ENCODE measurements around the gene POF1B.
A peak's percentile ranks its signal among the peaks of the same experiment; 100 is the strongest.
"Not testable (repeated sequence)": the region's sequence is repeated elsewhere in the genome, so short reads cannot be mapped to it uniquely, and the experiment has no call there.

POF1B gene

GRCh38 chrX:85311348-85311747, 68.1 kb downstream of the POF1B start:
- H3K27ac Mint-ChIP-seq; H3K9me3 Mint-ChIP-seq; H3K4me1 Mint-ChIP-seq (ENCODE audit: low read depth); H3K27me3 Mint-ChIP-seq (ENCODE audit: low read depth); H3K4me3 Mint-ChIP-seq; H3K36me3 Mint-ChIP-seq (ENCODE audit: low read depth); DNase-seq (ENCODE audit: low spot score): not testable (repeated sequence)

- Mint-ChIP-seq H3K4me1 (ENCODE audit: low read depth) (no peaks in the 10 kb centered on the region), H3K36me3 (ENCODE audit: low read depth) (no peaks in the 10 kb centered on the region), H3K27me3 (ENCODE audit: low read depth) (no peaks in the 10 kb centered on the region), H3K9me3 (no peaks in the 10 kb centered on the region), H3K27ac (no peak overlapping the region), H3K4me3 (no peak overlapping the region)
- DNase-seq (ENCODE audit: low spot score): no peak
Observed at GRCh38 chrX:85309717-85310116, 69.7 kb downstream of the POF1B start.

GRCh38 chrX:85303544-85303943, 75.9 kb downstream of the POF1B start:
- H3K4me1 Mint-ChIP-seq (ENCODE audit: low read depth): no peaks in the 10 kb centered on the region
- no peaks in the 10 kb centered on the region for H3K9me3 Mint-ChIP-seq
- no peaks in the 10 kb centered on the region for H3K27me3 Mint-ChIP-seq (ENCODE audit: low read depth)
- no peak overlapping the region for H3K4me3 Mint-ChIP-seq
- DNase-seq (ENCODE audit: low spot score): no peak
- H3K27ac Mint-ChIP-seq: no peak overlapping the region
- no peaks in the 10 kb centered on the region for H3K36me3 Mint-ChIP-seq (ENCODE audit: low read depth)

GRCh38 chrX:85288992-85289723, 90.3 kb downstream of the POF1B start:
- Mint-ChIP-seq H3K4me3 (no peak overlapping the region), H3K4me1 (ENCODE audit: low read depth) (no peaks in the 10 kb centered on the region), H3K27ac (no peak overlapping the region), H3K27me3 (ENCODE audit: low read depth) (no peaks in the 10 kb centered on the region), H3K36me3 (ENCODE audit: low read depth) (no peaks in the 10 kb centered on the region), H3K9me3 (peaks cover 5% of the 10 kb centered on the region)
- DNase-seq (ENCODE audit: low spot score): no peak

- not testable (repeated sequence) for DNase-seq (ENCODE audit: low spot score); H3K27ac Mint-ChIP-seq; H3K9me3 Mint-ChIP-seq; H3K4me3 Mint-ChIP-seq; H3K27me3 Mint-ChIP-seq (ENCODE audit: low read depth); H3K4me1 Mint-ChIP-seq (ENCODE audit: low read depth); H3K36me3 Mint-ChIP-seq (ENCODE audit: low read depth)
Observed at GRCh38 chrX:85285286-85285685, 94.2 kb downstream of the POF1B start.

GRCh38 chrX:85244450-85245211, 134.8 kb downstream of the POF1B start:
- Mint-ChIP-seq H3K4me3 (peak overlapping the region; percentile 97), H3K27me3 (ENCODE audit: low read depth) (peaks cover 20% of the 10 kb centered on the region), H3K9me3 (no peaks in the 10 kb centered on the region), H3K36me3 (ENCODE audit: low read depth) (no peaks in the 10 kb centered on the region), H3K4me1 (ENCODE audit: low read depth) (peaks cover 5% of the 10 kb centered on the region), H3K27ac (peak overlapping the region; percentile 89)
- DNase-seq (ENCODE audit: low spot score): peak; percentile 3

- Mint-ChIP-seq H3K27me3 (ENCODE audit: low read depth) (peaks cover 20% of the 10 kb centered on the region), H3K36me3 (ENCODE audit: low read depth) (no peaks in the 10 kb centered on the region), H3K27ac (peak within 1 kb of the TSS; percentile 89), H3K4me1 (ENCODE audit: low read depth) (peaks cover 5% of the 10 kb centered on the region), H3K4me3 (peak within 1 kb of the TSS; percentile 97), H3K9me3 (no peaks in the 10 kb centered on the region)
- DNase-seq (ENCODE audit: low spot score): peak; percentile 3
Observed at GRCh38 chrX:85243761-85244449, 135.6 kb downstream of the POF1B start, which contains the start of the genes SATL1 and ZNF711. Gene SATL1, minus strand, starts transcription at chrX:85243779. Its CDS starts 134,811 bp downstream, at chrX:85108968. Gene ZNF711, plus strand, starts transcription at chrX:85243991. Its CDS starts 3,582 bp downstream, at chrX:85247573.

GRCh38 chrX:85243155-85243554, 136.3 kb downstream of the POF1B start:
- Mint-ChIP-seq H3K36me3 (ENCODE audit: low read depth) (no peaks in the 10 kb centered on the region), H3K4me3 (peak overlapping the region; percentile 33), H3K27ac (no peak overlapping the region), H3K27me3 (ENCODE audit: low read depth) (peaks cover 20% of the 10 kb centered on the region), H3K4me1 (ENCODE audit: low read depth) (peaks cover 5% of the 10 kb centered on the region), H3K9me3 (no peaks in the 10 kb centered on the region)
- DNase-seq (ENCODE audit: low spot score): no peak

All from T-helper 2 cell treated with Interferon-gamma antibody and Interleukin-4, amounts not matched to agents 5 μg/mL and 100 μg/mL, for 36 hours (primary cell).